GM19395 (cell line): ENCODE data around the gene XPO5.
"Not testable (repeated sequence)": the region's sequence is repeated elsewhere in the genome, so short reads cannot be mapped to it uniquely, and the experiment has no call there.

Source experiments
- ATAC-seq: cut with Tn5 transposase; IDR thresholded peaks from one replicate; pipeline ENCODE4 v1.9.1; 2021; ENCODE audit warnings: mild to moderate bottlenecking, moderate library complexity; ENCODE audit not compliant: unreplicated experiment

XPO5 gene

GRCh38 chr6:43575772-43576551 lies at the start of gene XPO5, which contains the start of gene POLH:
TSS of gene XPO5 (minus strand) at chr6:43576038. CDS start at chr6:43575864, 174 bp downstream.
TSS of gene POLH (plus strand) at chr6:43576185. CDS start at chr6:43582320, 6,135 bp downstream.
- ATAC-seq: peak; percentile 83

GRCh38 chr6:43625393-43625992 lies 49.7 kb upstream of the XPO5 start:
- no peak for ATAC-seq

GRCh38 chr6:43624786-43625288 lies 49.0 kb upstream of the XPO5 start:
- ATAC-seq: no peak

GRCh38 chr6:43623880-43624785 lies 48.3 kb upstream of the XPO5 start:
- ATAC-seq: no peak

GRCh38 chr6:43622541-43622940 lies 46.7 kb upstream of the XPO5 start:
- ATAC-seq: no peak

GRCh38 chr6:43621836-43622180 lies 46.0 kb upstream of the XPO5 start:
- no peak for ATAC-seq

GRCh38 chr6:43621078-43621835 lies 45.4 kb upstream of the XPO5 start:
- ATAC-seq: no peak

GRCh38 chr6:43616725-43617472 lies 41.1 kb upstream of the XPO5 start:
- ATAC-seq: no peak

- no peak for ATAC-seq
These were observed 38.5 kb upstream of the XPO5 start for GRCh38 chr6:43614396-43614730.

GRCh38 chr6:43613721-43614395 lies 38.0 kb upstream of the XPO5 start:
- ATAC-seq: no peak

- ATAC-seq: no peak
These were observed 34.6 kb upstream of the XPO5 start for GRCh38 chr6:43610431-43610830.

- no peak for ATAC-seq
These were observed 33.6 kb upstream of the XPO5 start for GRCh38 chr6:43609402-43609801.

- no peak for ATAC-seq
These were observed 33.0 kb upstream of the XPO5 start for GRCh38 chr6:43608807-43609206.

- ATAC-seq: no peak
These were observed 32.5 kb upstream of the XPO5 start for GRCh38 chr6:43608310-43608763.

GRCh38 chr6:43606019-43606418 lies 30.2 kb upstream of the XPO5 start:
- no peak for ATAC-seq

- no peak for ATAC-seq
These were observed 28.3 kb upstream of the XPO5 start for GRCh38 chr6:43604174-43604573.

- ATAC-seq: no peak
These were observed 24.8 kb upstream of the XPO5 start for GRCh38 chr6:43600595-43600994.

GRCh38 chr6:43593938-43594337 lies 18.1 kb upstream of the XPO5 start:
- no peak for ATAC-seq

GRCh38 chr6:43589564-43589963 lies 13.7 kb upstream of the XPO5 start:
- not testable (repeated sequence) for ATAC-seq
